ENCODE results near the gene TINCR.

DNA sequence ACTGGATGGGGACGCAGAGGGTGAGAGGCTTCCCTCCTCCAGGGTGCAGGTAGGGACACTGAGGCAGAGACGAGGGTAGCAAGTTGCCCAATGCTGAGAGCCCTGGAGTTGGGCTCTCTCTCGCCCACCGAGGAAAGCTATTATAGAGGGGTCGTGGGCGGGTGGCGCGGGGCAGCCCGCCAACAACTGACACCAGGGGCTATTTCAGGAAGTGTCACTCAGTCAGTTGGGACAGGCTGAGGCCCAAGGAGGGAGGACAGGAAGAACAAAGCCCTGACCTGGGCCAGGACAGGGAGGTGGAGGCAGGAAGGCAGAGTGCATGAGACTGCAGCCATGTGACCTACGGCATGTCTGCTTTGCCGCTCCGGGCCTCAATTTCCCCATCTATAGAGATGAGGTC is 29.9 kb downstream of the TINCR start:
- TF ChIP-seq, protein P1, sequence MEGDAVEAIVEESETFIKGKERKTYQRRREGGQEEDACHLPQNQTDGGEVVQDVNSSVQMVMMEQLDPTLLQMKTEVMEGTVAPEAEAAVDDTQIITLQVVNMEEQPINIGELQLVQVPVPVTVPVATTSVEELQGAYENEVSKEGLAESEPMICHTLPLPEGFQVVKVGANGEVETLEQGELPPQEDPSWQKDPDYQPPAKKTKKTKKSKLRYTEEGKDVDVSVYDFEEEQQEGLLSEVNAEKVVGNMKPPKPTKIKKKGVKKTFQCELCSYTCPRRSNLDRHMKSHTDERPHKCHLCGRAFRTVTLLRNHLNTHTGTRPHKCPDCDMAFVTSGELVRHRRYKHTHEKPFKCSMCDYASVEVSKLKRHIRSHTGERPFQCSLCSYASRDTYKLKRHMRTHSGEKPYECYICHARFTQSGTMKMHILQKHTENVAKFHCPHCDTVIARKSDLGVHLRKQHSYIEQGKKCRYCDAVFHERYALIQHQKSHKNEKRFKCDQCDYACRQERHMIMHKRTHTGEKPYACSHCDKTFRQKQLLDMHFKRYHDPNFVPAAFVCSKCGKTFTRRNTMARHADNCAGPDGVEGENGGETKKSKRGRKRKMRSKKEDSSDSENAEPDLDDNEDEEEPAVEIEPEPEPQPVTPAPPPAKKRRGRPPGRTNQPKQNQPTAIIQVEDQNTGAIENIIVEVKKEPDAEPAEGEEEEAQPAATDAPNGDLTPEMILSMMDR (IDR thresholded peaks at IDR 0.05; ENCODE audit: poor library complexity, severe bottlenecking), result no peak
- TF ChIP-seq EP300 (conservative IDR thresholded peaks at IDR 0.05; ENCODE audit: poor library complexity, severe bottlenecking), result no peak
- TF ChIP-seq POLR2AphosphoS5 (IDR thresholded peaks at IDR 0.05), result no peak
- no peak for TF ChIP-seq REST (IDR thresholded peaks at IDR 0.05; ENCODE audit: borderline replicate concordance)

All from neural cell (in vitro differentiated cells).